Prostate gland (tissue), 1 donor: Measurements from ENCODE around the gene KLHL6.

Experiments
- POLR2A ChIP-seq: fragments of 450-650 bp; IDR thresholded peaks from one replicate; pipeline ENCODE4 v1.6.1; 2016; ENCODE audit warnings: antibody characterized with exemption, mild to moderate bottlenecking
- POLR2AphosphoS5 ChIP-seq: sonication (generic); formaldehyde crosslinking; IDR thresholded peaks from one replicate; pipeline ENCODE4 v1.6.1; 2017; ENCODE audit warnings: antibody characterized with exemption

DNA sequence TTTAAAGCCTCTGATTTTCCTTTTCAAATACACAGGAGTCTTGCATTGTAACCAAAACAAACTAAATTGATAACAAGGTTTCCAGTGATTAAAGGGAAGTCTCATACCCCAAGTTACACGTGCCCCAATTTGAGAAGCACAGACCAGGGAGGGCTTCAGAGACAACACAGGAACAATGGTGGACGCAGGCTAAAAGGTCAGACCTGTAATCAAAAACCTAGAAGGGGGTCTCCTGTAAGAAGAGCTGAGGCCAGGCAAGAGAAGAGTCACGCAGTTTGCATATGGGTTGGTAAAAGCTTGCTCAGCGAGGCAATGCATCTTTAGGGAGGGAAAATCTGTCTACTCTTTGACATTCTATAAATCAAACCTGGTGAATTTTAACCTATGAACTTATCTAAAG lies 68.5 kb downstream of the KLHL6 start:
- TF ChIP-seq POLR2A (no peak), POLR2AphosphoS5 (no peak)
